OCI-LY7 (cell line): ENCODE results near the gene CALN1. TPM values are rescaled to one million over a fixed set of nuclear protein-coding genes. Genes with fewer than 3 reads are reported as not detected.

Experiments
- BruUV-seq: library from RNA; stranded (reverse); fragments of 400-500 nt; replicated peaks from 2 replicates; lab custom pipeline; 2021; lab: Mats Ljungman, UMichigan
- CTCF ChIA-PET: fragments of 300-600 bp; sonication (Branson Sonifier 250); formaldehyde crosslinking; loops from one replicate; lab custom pipeline; 2022; ENCODE audit warnings: antibody characterized with exemption; ENCODE audit not compliant: unreplicated experiment; lab: Charles Lee
- POLR2A ChIA-PET: fragments of 300-600 bp; sonication (Branson Sonifier 250); formaldehyde crosslinking; loops from one replicate; lab custom pipeline; 2022; ENCODE audit warnings: antibody characterized with exemption; lab: Charles Lee
- DNase-seq: peaks from one replicate; pipeline ENCODE4 v3.0.0-alpha.2; 2015; ENCODE audit warnings: low spot score
- H2AFZ ChIP-seq: fragments of 200-600 bp; sonication (generic), shearing (Covaris generic); 2 replicates; pipeline ENCODE4 v1.6.1; 2014; ENCODE audit warnings: mild to moderate bottlenecking, antibody characterized with exemption, low read length, moderate library complexity
- H3K27ac ChIP-seq: fragments of 200-600 bp; sonication (generic); 2 replicates; pipeline ENCODE4 v1.5.1; 2014; ENCODE audit warnings: mixed run types, low read depth, mild to moderate bottlenecking, moderate library complexity, low read length, inconsistent platforms; ENCODE audit not compliant: poor library complexity, severe bottlenecking
- H3K36me3 ChIP-seq: fragments of 200-600 bp; sonication (generic); 2 replicates; pipeline ENCODE4 v1.6.1; 2014; ENCODE audit warnings: mild to moderate bottlenecking, antibody characterized with exemption, low read length, moderate library complexity, mixed read lengths; ENCODE audit not compliant: insufficient read depth
- H3K4me1 ChIP-seq: fragments of 200-600 bp; sonication (generic); 2 replicates; pipeline ENCODE4 v1.5.1; 2014; ENCODE audit warnings: mild to moderate bottlenecking, low read length; ENCODE audit not compliant: insufficient read depth, poor library complexity, severe bottlenecking
- H3K4me2 ChIP-seq: fragments of 200-600 bp; sonication (generic); 2 replicates; pipeline ENCODE4 v1.6.1; 2014; ENCODE audit warnings: mild to moderate bottlenecking, low read length
- H3K4me3 ChIP-seq: fragments of 200-600 bp; sonication (generic); 2 replicates; pipeline ENCODE4 v1.5.1; 2014; ENCODE audit warnings: mild to moderate bottlenecking, low read depth, low read length; ENCODE audit not compliant: poor library complexity, severe bottlenecking
- H3K79me2 ChIP-seq: fragments of 200-600 bp; sonication (generic); 2 replicates; pipeline ENCODE4 v1.6.1; 2016; ENCODE audit warnings: low read depth, mild to moderate bottlenecking, low read length, moderate library complexity, mixed read lengths; ENCODE audit not compliant: insufficient read depth
- H3K9me2 ChIP-seq: fragments of 200-600 bp; sonication (generic); 2 replicates; pipeline ENCODE4 v1.6.1; 2016; ENCODE audit warnings: mild to moderate bottlenecking, low read length, mixed read lengths; ENCODE audit not compliant: insufficient read depth
- H3K9me3 ChIP-seq: fragments of 200-600 bp; sonication (generic); 2 replicates; pipeline ENCODE4 v1.6.1; 2014; ENCODE audit warnings: mild to moderate bottlenecking, mixed run types, low read length, mixed read lengths
- H4K20me1 ChIP-seq: fragments of 200-600 bp; sonication (generic); 2 replicates; pipeline ENCODE4 v1.6.1; 2014; ENCODE audit warnings: mild to moderate bottlenecking, antibody characterized with exemption, low read length, moderate library complexity, mixed read lengths; ENCODE audit not compliant: insufficient read depth
- CTCF ChIP-seq: fragments of 200-600 bp; sonication (generic); conservative IDR thresholded peaks from 2 replicates; pipeline ENCODE4 v1.5.1; 2014; ENCODE audit warnings: mild to moderate bottlenecking, antibody characterized with exemption, low read length, moderate library complexity, mixed read lengths
- EZH2phosphoT487 ChIP-seq: fragments of 200-600 bp; sonication (generic); IDR thresholded peaks from 2 replicates; pipeline ENCODE4 v1.6.1; 2018; ENCODE audit warnings: low read depth, borderline replicate concordance, mild to moderate bottlenecking, mixed run types, antibody characterized with exemption, low read length, moderate library complexity, mixed read lengths
- intact Hi-C: fragments of 100-400 bp; cut with micrococcal nuclease; formaldehyde crosslinking; loops from one replicate; pipeline ENCODE4 v1.10.0; 2022; ENCODE audit not compliant: unreplicated experiment
- total RNA-seq, 2 experiments: library from RNA; depleted of rRNA in 1 of 2; stranded (reverse); fragments of >200 nt in 1 of 2; shearing (Covaris generic) in 1 of 2; gene quantifications; 2 replicates each; pipeline ENCODE4 v1.2.3, GENCODE V29; 2014 to 2022

Gene CALN1
- total RNA-seq, 2 experiments from 2014 or later = not detected

DNA sequence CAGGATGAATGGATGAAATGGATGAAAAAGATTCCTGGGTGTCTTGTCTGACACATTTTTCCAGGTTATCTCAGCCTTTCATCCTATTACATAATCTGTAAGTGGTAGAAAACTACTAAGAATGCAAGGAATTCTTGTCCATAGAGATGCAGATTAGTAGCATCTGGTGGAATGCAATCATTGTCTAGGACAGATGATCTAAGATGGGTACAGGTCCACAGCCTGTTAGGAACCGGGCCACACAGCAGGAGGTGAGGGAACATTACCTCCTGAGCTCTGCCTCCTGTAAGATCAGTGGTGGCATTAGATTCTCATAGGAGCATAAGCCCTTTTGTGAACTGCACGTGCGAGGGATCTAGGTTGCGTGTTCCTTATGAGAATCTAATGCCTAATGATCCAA, 225.0 kb downstream of the CALN1 start:
- no peak for DNase-seq
- POLR2A ChIA-PET = no interaction called here
- intact Hi-C loops = no loop called here

DNA sequence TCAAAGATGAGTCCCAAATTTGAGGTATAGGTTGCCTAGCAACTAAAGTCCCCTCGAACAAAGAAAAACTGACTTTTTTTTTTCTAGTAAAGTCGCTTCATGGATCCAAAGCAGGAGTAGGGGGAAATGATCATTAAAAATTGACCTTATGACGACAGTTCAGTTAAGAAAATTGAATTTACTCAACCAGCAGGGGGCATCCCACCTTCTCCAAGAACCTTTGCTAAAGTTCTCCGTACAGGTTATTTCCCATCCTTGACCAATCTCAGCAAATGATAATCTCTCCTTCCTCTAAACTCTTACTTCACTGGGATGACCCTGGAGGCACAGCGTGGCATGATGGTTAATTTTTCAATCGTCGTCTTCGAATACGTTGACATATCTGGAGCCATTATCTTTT, 228.3 kb downstream of the CALN1 start:
- Histone ChIP-seq H3K9me2 (no peaks in the 10 kb centered on the region), H2AFZ (no peak overlapping the region), H3K79me2 (no peaks in the 10 kb centered on the region), H3K9me3 (no peaks in the 10 kb centered on the region), H3K4me2 (no peak overlapping the region), H3K36me3 (no peaks in the 10 kb centered on the region), H4K20me1 (no peaks in the 10 kb centered on the region), H3K27ac (no peak overlapping the region), H3K4me1 (no peaks in the 10 kb centered on the region), H3K4me3 (no peak overlapping the region)
- intact Hi-C loops = no loop called here
- DNase-seq = peak; percentile 7
- peak; percentile 69 for TF ChIP-seq CTCF
- TF ChIP-seq EZH2phosphoT487 = no peak
- ChIA-PET POLR2A (no interaction called here), CTCF (no interaction called here)
- no TSS peak for BruUV-seq

More for the DNA sequence above, 225.0 kb downstream of the CALN1 start:
- Histone ChIP-seq H2AFZ (no peak overlapping the region), H3K27ac (no peak overlapping the region), H3K9me2 (no peaks in the 10 kb centered on the region), H3K4me2 (no peak overlapping the region), H4K20me1 (no peaks in the 10 kb centered on the region), H3K4me3 (no peak overlapping the region), H3K4me1 (no peaks in the 10 kb centered on the region), H3K79me2 (no peaks in the 10 kb centered on the region), H3K9me3 (no peaks in the 10 kb centered on the region), H3K36me3 (no peaks in the 10 kb centered on the region)
- TF ChIP-seq CTCF (no peak), EZH2phosphoT487 (no peak)
- BruUV-seq = no TSS peak
- CTCF ChIA-PET = interaction anchor here (0.6 kb wide), 1 partner anchor 26 kb away, joined by 3 read pairs; no protein-coding TSS in a partner anchor

DNA sequence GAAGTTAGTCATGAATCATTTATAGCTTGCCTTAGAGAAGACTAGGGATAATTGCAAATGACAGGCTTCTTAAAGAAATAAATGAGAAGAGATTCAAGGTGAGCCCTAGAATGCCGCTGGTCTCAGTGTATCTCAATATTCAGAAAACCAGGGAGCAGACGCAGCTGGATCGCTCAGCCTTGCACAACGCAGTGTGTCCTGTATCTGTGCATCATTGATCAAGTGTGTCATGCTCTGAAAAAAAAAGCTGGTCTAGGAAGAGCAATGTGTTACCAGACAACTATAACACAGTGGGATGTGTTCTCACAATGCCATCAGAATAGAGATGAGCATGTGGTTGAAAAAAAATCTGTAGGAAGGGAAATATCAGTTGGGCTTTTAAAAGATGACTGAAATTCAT, 230.1 kb downstream of the CALN1 start:
- Histone ChIP-seq H3K36me3 (no peaks in the 10 kb centered on the region), H3K27ac (no peak overlapping the region), H4K20me1 (no peaks in the 10 kb centered on the region), H3K9me2 (no peaks in the 10 kb centered on the region), H3K4me1 (no peaks in the 10 kb centered on the region), H3K9me3 (no peaks in the 10 kb centered on the region), H3K4me3 (no peak overlapping the region), H3K79me2 (no peaks in the 10 kb centered on the region), H2AFZ (no peak overlapping the region), H3K4me2 (no peak overlapping the region)
- BruUV-seq = no TSS peak
- CTCF ChIA-PET = interaction anchor here (0.6 to 1.0 kb wide), 2 partner anchors 18 to 140 kb away, joined by 3 read pairs; no protein-coding TSS in a partner anchor
- no peak for DNase-seq
- TF ChIP-seq CTCF (no peak), EZH2phosphoT487 (no peak)
- POLR2A ChIA-PET = no interaction called here
- intact Hi-C loops = no loop called here
